Measurements from ENCODE around the gene SPIN4. TPM values are rescaled to one million over a fixed set of nuclear protein-coding genes. Genes with fewer than 3 reads are reported as not detected.

The SPIN4 gene
- total RNA-seq, 6 experiments from 2014 or later, result 3.5 to 6.5 (median 6.0) TPM

DNA sequence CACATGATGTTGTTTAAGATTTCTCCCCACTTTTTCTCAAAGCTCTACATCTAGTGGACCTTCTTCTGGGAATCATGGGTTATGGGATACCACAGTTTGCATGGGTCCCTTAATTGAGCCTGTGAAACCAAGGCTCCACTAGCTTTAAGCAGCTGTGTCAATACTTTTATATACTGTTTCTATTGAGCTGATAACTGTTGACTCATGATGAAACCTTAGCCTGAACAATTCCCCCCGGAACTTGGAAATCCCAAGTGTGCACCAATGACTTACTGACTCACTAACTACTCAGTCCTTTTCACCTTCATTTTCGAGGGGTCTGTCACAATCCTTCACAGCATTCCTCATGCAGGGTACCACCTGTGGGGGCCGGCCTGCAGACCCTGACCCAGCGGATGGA lies 12.7 kb upstream of the SPIN4 start:
- Mint-ChIP-seq H3K4me1 (ENCODE audit: low read depth) (no peaks in the 10 kb centered on the region), H3K9me3 (peaks cover 7% of the 10 kb centered on the region; the same call in 1 of the 2 replicates), H3K27me3 (ENCODE audit: insufficient read depth) (no peaks in the 10 kb centered on the region; the same call in none of the 2 replicates), H3K27ac (no peak overlapping the region), H3K36me3 (ENCODE audit: low read depth) (no peaks in the 10 kb centered on the region), H3K4me3 (no peak overlapping the region)
- no peak for DNase-seq
- TF ChIP-seq, protein P1, sequence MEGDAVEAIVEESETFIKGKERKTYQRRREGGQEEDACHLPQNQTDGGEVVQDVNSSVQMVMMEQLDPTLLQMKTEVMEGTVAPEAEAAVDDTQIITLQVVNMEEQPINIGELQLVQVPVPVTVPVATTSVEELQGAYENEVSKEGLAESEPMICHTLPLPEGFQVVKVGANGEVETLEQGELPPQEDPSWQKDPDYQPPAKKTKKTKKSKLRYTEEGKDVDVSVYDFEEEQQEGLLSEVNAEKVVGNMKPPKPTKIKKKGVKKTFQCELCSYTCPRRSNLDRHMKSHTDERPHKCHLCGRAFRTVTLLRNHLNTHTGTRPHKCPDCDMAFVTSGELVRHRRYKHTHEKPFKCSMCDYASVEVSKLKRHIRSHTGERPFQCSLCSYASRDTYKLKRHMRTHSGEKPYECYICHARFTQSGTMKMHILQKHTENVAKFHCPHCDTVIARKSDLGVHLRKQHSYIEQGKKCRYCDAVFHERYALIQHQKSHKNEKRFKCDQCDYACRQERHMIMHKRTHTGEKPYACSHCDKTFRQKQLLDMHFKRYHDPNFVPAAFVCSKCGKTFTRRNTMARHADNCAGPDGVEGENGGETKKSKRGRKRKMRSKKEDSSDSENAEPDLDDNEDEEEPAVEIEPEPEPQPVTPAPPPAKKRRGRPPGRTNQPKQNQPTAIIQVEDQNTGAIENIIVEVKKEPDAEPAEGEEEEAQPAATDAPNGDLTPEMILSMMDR (IDR thresholded peaks at IDR 0.05), result no peak

DNA sequence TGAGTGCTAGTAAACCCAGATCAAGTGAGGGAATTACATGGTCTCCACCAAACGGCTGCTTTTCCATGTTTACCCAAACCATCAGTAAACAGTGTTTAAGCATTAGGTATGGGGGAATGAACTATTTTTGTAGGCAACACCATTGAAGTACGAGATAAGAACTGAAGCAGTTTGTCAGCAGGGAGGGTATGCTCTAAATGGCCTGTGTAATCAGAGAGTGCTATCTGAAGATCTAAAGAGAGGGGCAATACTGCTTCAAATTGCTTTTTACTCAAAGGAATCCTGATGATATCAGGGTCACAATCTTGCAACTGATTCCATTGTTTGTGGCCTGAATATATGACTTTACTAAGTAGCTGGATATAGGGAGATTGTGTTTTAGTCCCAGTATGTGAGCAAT lies 10.4 kb upstream of the SPIN4 start:
- Mint-ChIP-seq H3K27ac (no peak overlapping the region), H3K9me3 (peaks cover 7% of the 10 kb centered on the region; the same call in 1 of the 2 replicates), H3K4me3 (no peak overlapping the region), H3K4me1 (ENCODE audit: low read depth) (no peaks in the 10 kb centered on the region), H3K36me3 (ENCODE audit: low read depth) (no peaks in the 10 kb centered on the region), H3K27me3 (ENCODE audit: insufficient read depth) (no peaks in the 10 kb centered on the region; the same call in 1 of the 2 replicates)
- TF ChIP-seq, protein P1 (IDR thresholded peaks at IDR 0.05), result no peak
- no peak for DNase-seq

- Mint-ChIP-seq H3K9me3 (no peaks in the 10 kb centered on the region), H3K36me3 (ENCODE audit: low read depth) (no peaks in the 10 kb centered on the region), H3K4me3 (no peak overlapping the region), H3K27ac (no peak overlapping the region), H3K4me1 (ENCODE audit: low read depth) (peaks cover 8% of the 10 kb centered on the region), H3K27me3 (ENCODE audit: insufficient read depth) (no peaks in the 10 kb centered on the region; the same call in 1 of the 2 replicates)
- no peak for DNase-seq
- TF ChIP-seq, protein P1 (IDR thresholded peaks at IDR 0.05), result no peak
These were observed 3.4 kb upstream of the SPIN4 start for GRCh38 chrX:63354484-63354883.

DNA sequence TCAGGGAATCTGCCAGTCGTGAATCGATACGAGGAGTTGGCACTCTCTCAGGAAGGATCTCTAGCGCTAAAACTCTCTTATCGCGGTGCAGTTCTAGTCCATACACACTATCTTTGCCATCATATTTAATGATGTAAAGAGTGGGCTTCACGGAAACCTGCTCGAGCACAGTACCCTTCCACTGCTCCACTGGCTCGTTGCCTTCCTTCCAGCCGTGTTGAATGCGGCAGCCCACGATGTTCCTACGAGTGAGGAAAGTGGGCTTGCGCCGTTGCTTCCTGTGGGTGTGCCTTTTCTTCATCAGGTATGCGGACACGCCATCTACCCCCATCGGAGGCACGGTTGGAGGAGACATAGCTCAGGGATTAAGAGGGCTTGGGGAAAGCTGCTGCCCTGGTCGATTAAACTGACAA lies 661 bp downstream of the SPIN4 start:
- TF ChIP-seq, protein P1 (IDR thresholded peaks at IDR 0.05), result no peak
- no peaks in the 10 kb centered on the region for H3K36me3 Mint-ChIP-seq (ENCODE audit: low read depth)
- no peaks in the 10 kb centered on the region for H3K9me3 Mint-ChIP-seq
- DNase-seq, result no peak
- peak overlapping the region; percentile 97 for H3K4me3 Mint-ChIP-seq
- H3K27me3 Mint-ChIP-seq (ENCODE audit: insufficient read depth), result no peaks in the 10 kb centered on the region
- peaks cover 15% of the 10 kb centered on the region for H3K4me1 Mint-ChIP-seq (ENCODE audit: low read depth)
- H3K27ac Mint-ChIP-seq, result peak overlapping the region; percentile 82

- Mint-ChIP-seq H3K27me3 (ENCODE audit: insufficient read depth) (no peaks in the 10 kb centered on the region), H3K36me3 (ENCODE audit: low read depth) (no peaks in the 10 kb centered on the region), H3K4me1 (ENCODE audit: low read depth) (peaks cover 15% of the 10 kb centered on the region), H3K4me3 (peak overlapping the region; percentile 97), H3K27ac (peak overlapping the region; percentile 12; the same call in 1 of the 2 replicates), H3K9me3 (no peaks in the 10 kb centered on the region)
- DNase-seq, result no peak
- TF ChIP-seq, protein P1 (IDR thresholded peaks at IDR 0.05), result no peak
These were observed 1.8 kb downstream of the SPIN4 start for GRCh38 chrX:63349307-63349706.

- Mint-ChIP-seq H3K4me3 (no peak overlapping the region), H3K9me3 (no peaks in the 10 kb centered on the region), H3K36me3 (ENCODE audit: low read depth) (peaks cover 7% of the 10 kb centered on the region)
These were observed 20.5 kb downstream of the SPIN4 start for GRCh38 chrX:63330681-63331080.

More at GRCh38 chrX:63330681-63331080, 20.5 kb downstream of the SPIN4 start:
- Mint-ChIP-seq H3K27ac (no peak overlapping the region), H3K27me3 (ENCODE audit: insufficient read depth) (peaks cover 2% of the 10 kb centered on the region; the same call in 1 of the 2 replicates), H3K4me1 (ENCODE audit: low read depth) (peaks cover 21% of the 10 kb centered on the region)
- no peak for DNase-seq
- TF ChIP-seq, protein P1 (IDR thresholded peaks at IDR 0.05), result no peak
